C4-2B (cell line): ENCODE measurements around the gene WDR73.

Source experiments
- CTCF ChIP-seq: fragments of 450-650 bp; conservative IDR thresholded peaks from 2 replicates; pipeline ENCODE4 v1.5.1; 2017; ENCODE audit warnings: mild to moderate bottlenecking
- ZFX ChIP-seq: fragments of 450-650 bp; IDR thresholded peaks from 2 replicates; pipeline ENCODE4 v1.6.1; 2017

GRCh38 chr15:84631706-84632272 lies 22.3 kb downstream of the WDR73 start:
- no peak for TF ChIP-seq CTCF
- TF ChIP-seq ZFX: no peak
